Keratinocyte (primary cell): ENCODE measurements around the gene TUSC7.

Experiments used
- EZH2 ChIP-seq: IDR thresholded peaks from one replicate; pipeline ENCODE4 v1.6.1; 2012; ENCODE audit warnings: inconsistent platforms, mild to moderate bottlenecking, low read length, moderate library complexity
- TF ChIP-seq, protein P1 (sequence below), 3 experiments: IDR thresholded peaks in 1 of 3; conservative IDR thresholded peaks in 1 of 3; optimal IDR thresholded peaks in 1 of 3; 2 replicates in 2 of 3; 3 replicates in 1 of 3; pipeline versions ENCODE3 to v1.5.1; 2011; ENCODE audit warnings: low read length in 3 of 3, mild to moderate bottlenecking in 3 of 3, moderate library complexity in 2 of 3, control low read depth in 1 of 3, inconsistent platforms in 1 of 3; ENCODE audit not compliant: insufficient read depth in 2 of 3; ENCODE audit errors: extremely low read depth in 1 of 3

DNA sequence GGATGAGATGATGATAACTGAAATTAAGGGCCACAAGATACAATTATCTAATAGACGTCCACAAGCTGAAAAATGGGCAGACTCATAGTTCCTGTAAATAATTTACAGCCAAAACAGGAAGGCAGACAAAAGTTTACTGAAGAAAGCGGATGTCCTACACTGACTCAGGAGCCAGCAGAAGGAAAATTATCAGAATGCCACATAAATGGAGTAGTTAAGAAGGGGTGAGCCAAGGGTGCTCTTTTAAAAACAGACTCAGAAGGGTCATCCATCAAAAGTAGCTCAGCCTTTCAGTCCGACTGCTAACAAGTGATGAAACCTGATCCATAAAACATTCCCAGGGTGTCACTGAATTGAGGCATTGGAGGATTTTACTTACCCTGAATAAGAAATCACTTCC is 39.8 kb downstream of the TUSC7 start:
- no peak for TF ChIP-seq EZH2
- TF ChIP-seq, protein P1, sequence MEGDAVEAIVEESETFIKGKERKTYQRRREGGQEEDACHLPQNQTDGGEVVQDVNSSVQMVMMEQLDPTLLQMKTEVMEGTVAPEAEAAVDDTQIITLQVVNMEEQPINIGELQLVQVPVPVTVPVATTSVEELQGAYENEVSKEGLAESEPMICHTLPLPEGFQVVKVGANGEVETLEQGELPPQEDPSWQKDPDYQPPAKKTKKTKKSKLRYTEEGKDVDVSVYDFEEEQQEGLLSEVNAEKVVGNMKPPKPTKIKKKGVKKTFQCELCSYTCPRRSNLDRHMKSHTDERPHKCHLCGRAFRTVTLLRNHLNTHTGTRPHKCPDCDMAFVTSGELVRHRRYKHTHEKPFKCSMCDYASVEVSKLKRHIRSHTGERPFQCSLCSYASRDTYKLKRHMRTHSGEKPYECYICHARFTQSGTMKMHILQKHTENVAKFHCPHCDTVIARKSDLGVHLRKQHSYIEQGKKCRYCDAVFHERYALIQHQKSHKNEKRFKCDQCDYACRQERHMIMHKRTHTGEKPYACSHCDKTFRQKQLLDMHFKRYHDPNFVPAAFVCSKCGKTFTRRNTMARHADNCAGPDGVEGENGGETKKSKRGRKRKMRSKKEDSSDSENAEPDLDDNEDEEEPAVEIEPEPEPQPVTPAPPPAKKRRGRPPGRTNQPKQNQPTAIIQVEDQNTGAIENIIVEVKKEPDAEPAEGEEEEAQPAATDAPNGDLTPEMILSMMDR (optimal IDR thresholded peaks at IDR 0.05 in 1 of 3, IDR thresholded peaks at IDR 0.05 in 1 of 3, conservative IDR thresholded peaks at IDR 0.05 in 1 of 3; ENCODE audit: extremely low read depth in 1 of 3, insufficient read depth in 2 of 3, low read length in 3 of 3), result no peak
